Skin of body (tissue), 2 donors: ENCODE measurements around the gene RCOR3. TPM values are rescaled to one million over a fixed set of nuclear protein-coding genes. Genes with fewer than 3 reads are reported as not detected.
"Not testable (repeated sequence)": the region's sequence is repeated elsewhere in the genome, so short reads cannot be mapped to it uniquely, and the experiment has no call there.

Experiments used
- DNase-seq: peaks from one replicate; lab custom pipeline; 2025; lab: John Stamatoyannopoulos, UW
- total RNA-seq: library from RNA; depleted of rRNA; stranded (reverse); fragments of >200 nt; gene quantifications from one replicate; pipeline ENCODE4 v1.2.3, GENCODE V29; 2014

Gene RCOR3
- total RNA-seq, 1 donor from 2014 or later: 38.8 TPM

- DNase-seq: peak; percentile 69
Measured at GRCh38 chr1:211260141-211261107, 1.3 kb downstream of the RCOR3 start.

DNA sequence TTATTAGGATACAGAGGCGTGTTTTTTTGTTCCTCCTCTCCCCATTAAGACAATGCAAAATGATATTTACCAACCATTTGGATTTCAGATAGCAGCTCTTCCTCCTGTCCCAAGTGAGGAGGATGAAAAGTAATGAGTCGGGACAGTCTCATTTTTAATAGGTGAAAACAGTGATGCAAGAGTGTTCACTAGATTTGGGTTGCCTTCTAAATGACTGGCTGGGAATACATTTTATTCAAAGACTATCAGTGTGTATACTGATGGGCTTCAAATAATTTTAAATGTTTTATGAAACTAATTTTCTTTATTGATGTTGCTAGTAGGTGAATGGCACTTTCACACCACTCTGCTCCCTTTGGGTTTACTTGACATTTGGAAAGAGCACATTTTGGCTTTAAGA is 2.1 kb downstream of the RCOR3 start:
- DNase-seq: no peak

DNA sequence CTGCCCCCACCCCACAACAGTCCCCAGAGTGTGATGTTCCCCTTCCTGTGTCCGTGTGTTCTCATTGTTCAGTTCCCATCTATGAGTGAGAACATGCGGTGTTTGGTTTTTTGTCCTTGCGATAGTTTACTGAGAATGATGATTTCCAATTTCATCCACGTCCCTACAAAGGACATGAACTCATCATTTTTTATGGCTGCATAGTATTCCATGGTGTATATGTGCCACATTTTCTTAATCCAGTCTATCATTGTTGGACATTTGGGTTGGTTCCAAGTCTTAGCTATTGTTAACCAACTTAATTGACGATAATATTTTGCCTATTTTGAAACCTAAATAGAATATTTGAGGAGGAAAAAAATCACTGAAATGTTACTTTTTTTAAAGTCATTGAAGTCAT is 3.9 kb downstream of the RCOR3 start:
- not testable (repeated sequence) for DNase-seq

GRCh38 chr1:211267204-211267857 is 8.2 kb downstream of the RCOR3 start:
- DNase-seq: no peak

- no peak for DNase-seq
Measured at GRCh38 chr1:211279340-211279739, 20.2 kb downstream of the RCOR3 start.

- DNase-seq: no peak
Measured at GRCh38 chr1:211280910-211281309, 21.7 kb downstream of the RCOR3 start.

GRCh38 chr1:211281320-211282022 is 22.3 kb downstream of the RCOR3 start:
- DNase-seq: no peak

DNA sequence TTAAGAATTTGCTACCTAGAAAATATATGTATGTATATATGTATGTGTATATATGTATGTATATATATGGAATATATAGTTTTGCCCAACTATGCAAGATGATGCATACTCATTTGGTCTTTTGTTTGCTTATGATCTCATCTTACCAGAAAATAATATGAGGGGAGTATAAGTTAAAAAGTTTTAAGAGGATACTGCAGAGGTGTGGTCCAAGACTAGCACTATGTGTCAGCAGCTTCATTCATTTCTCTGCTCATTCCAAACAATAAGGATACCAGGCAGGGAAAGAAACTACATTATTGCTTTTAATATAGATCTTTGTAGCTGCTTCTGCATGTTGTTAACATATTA is 22.8 kb downstream of the RCOR3 start:
- no peak for DNase-seq

DNA sequence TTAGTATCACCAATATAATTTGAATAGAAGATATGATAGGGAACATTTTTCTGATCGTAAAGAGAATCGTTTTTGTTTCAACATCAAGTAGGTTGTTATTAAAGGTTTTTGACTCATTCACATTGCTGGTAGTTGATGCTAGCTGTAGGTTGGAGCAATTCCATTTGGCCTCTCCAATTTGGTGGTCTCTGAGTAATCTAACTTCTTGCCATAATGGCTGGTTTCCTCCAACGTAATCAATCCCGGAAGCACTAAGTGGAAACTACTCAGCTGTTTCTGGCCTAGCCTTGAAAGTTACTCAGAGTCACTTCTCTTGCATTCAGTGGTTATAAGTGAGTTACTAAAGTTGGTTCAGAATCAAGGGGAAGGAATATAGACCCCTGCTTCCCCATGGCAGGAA is 26.0 kb downstream of the RCOR3 start:
- DNase-seq: no peak

DNA sequence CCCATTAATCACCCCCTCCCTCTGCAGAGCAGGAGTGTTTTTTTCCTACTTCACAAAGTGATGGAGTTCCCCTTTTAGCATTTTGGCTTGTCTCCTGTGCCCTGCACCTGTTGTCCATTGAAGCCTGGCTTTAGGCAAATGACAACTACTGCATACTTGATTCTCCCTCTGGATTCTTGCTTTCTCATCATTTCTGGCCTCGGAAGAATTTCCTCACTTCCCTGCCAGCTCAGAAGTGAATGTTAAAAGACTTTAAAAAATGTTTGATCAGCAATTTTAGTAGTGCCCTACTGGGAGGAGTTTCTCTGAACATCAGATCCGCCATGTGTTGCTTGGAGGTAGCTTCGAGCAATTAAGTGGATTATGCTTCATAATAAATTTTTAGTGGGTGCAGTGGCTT is 28.1 kb downstream of the RCOR3 start:
- no peak for DNase-seq

DNA sequence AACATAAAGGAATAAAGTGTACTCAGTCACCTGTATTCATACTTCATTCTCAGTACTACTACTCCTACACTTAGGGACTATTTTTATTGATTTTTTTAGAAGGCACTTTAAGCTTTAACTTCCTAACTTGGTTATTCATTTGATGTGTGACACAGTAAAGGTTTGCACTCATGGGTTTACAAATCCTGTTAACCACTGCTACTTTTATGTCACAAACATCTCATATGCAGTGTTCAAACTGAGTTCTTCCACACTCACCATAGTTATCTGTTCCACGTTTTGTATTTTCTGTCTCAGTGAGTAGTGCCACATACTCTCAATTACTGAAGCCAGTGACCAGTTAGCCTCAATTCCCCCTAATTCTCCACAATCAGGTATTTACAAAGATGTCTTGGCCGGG is 33.2 kb downstream of the RCOR3 start:
- DNase-seq: no peak

DNA sequence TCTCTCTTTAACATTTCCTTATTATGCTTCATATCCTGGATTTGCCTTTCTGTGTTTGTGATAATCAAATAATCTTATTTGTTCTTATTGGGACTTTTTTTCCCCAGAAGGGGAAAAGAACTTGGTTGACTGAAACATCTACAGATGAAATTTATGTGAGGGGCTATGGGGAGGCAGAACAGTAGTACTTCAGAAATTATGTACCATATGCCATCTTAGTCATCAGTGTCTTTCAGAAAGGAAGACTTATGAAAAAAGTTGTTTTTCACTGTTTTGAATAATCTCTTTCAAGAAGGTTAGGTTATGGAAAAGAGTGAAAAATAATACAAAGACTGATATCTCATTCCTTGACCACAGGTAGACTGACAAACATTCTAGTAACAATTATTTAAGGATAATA is 37.2 kb downstream of the RCOR3 start:
- no peak for DNase-seq

DNA sequence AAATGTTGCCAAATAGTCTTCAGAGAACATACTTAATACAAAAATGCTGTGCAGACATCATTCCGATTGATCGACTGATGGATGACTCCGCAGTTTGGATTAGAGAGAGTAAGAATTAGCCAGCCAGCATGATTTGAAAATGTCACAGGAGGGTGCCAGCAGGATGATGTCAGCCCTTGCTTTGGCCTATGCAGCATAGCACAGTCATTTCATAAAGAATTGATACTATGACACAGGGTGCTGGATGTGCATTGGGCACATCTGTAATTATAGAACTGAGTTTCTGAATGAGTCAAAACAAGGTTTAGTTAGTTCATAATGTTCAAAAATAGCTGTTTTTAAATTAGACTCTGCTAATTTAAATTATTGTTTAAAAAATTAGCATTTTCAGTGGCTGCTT is 45.9 kb downstream of the RCOR3 start:
- DNase-seq: no peak

GRCh38 chr1:211309617-211310016 is 50.5 kb downstream of the RCOR3 start:
- no peak for DNase-seq

DNA sequence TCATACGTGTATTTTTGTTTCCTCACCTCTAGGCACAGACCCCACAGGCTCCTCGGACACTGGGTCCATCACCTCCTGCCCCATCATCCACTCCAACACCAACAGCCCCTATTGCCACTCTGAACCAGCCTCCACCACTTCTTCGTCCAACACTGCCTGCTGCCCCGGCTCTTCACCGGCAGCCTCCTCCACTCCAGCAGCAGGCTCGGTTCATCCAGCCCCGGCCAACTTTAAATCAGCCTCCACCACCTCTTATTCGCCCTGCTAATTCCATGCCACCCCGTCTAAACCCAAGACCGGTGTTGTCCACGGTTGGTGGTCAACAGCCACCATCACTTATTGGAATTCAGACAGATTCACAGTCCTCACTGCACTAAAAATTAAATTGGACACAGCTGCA is 54.2 kb downstream of the RCOR3 start:
- DNase-seq: no peak

GRCh38 chr1:211318576-211319280 is 59.6 kb downstream of the RCOR3 start:
- no peak for DNase-seq

GRCh38 chr1:211319892-211320291 is 60.7 kb downstream of the RCOR3 start:
- no peak for DNase-seq

- no peak for DNase-seq
Measured at GRCh38 chr1:211320980-211321379, 61.8 kb downstream of the RCOR3 start.

DNA sequence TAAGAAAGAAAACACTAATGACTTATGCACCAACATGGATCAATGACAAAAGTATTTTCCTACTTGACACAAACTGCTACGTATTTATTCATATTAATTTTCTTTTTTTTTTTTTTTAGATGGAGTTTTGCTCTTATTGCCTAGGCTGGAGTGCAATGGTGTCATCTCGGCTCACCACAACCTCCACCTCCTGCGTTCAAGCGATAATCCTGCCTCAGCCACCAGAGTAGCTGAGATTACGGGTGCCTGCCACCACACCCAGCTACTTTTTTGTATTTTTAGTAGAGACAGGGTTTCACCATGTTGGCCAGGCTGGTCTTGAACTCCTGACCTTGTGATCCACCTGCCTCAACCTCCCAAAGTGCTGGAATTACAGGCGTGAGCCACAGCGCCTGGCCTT is 62.5 kb downstream of the RCOR3 start:
- not testable (repeated sequence) for DNase-seq

- peak; percentile 10 for DNase-seq
Measured at GRCh38 chr1:211323156-211324063, 64.2 kb downstream of the RCOR3 start.
